HepG2 (cell line): ENCODE results near the gene SSR2. TPM values are rescaled to one million over a fixed set of nuclear protein-coding genes. Genes with fewer than 3 reads are reported as not detected.

Experiments used
- CCDC6 ChIP-seq: sonication (generic); formaldehyde crosslinking; IDR thresholded peaks from 2 replicates; pipeline ENCODE4 v1.8.1; 2022; ENCODE audit warnings: mild to moderate bottlenecking, missing genetic modification reagents, moderate library complexity
- FOSL2 ChIP-seq: sonication (generic); formaldehyde crosslinking; IDR thresholded peaks from 2 replicates; pipeline ENCODE4 v1.4.0; 2020; ENCODE audit warnings: missing genetic modification reagents
- FOXC1 ChIP-seq: sonication (generic); formaldehyde crosslinking; IDR thresholded peaks from 2 replicates; pipeline ENCODE4 v1.8.0; 2022; ENCODE audit warnings: mild to moderate bottlenecking, missing genetic modification reagents, borderline replicate concordance
- HNRNPK ChIP-seq: fragments of 200-400 bp; formaldehyde crosslinking; IDR thresholded peaks from 2 replicates; pipeline ENCODE4 v1.6.1; 2018; ENCODE audit warnings: low read length, low read depth, moderate library complexity, mild to moderate bottlenecking; ENCODE audit not compliant: poor library complexity, severe bottlenecking
- NONO ChIP-seq, 2 experiments: fragments of 450-650 bp in 1 of 2; sonication (generic) in 1 of 2; formaldehyde crosslinking in 1 of 2; IDR thresholded peaks in 1 of 2; conservative IDR thresholded peaks in 1 of 2; 2 replicates each; pipeline versions ENCODE4 v1.6.1 to v1.8.0; 2017 to 2022; ENCODE audit warnings: mild to moderate bottlenecking in 1 of 2, missing genetic modification reagents in 1 of 2, moderate library complexity in 1 of 2
- SALL2 ChIP-seq: sonication (generic); formaldehyde crosslinking; IDR thresholded peaks from 2 replicates; pipeline ENCODE4 v1.8.1; 2023; ENCODE audit warnings: mild to moderate bottlenecking, missing genetic modification reagents, inconsistent platforms
- SP140L ChIP-seq: sonication (generic); formaldehyde crosslinking; IDR thresholded peaks from 2 replicates; pipeline ENCODE4 v1.4.0; 2020; ENCODE audit warnings: missing genetic modification reagents, borderline replicate concordance
- TARDBP ChIP-seq: sonication (generic); formaldehyde crosslinking; IDR thresholded peaks from 2 replicates; pipeline ENCODE4 v1.8.0; 2022; ENCODE audit warnings: mild to moderate bottlenecking, missing genetic modification reagents
- TGIF2 ChIP-seq: IDR thresholded peaks from 2 replicates; pipeline ENCODE4 v1.6.1; 2016; ENCODE audit warnings: control low read depth, missing compliant biosample characterization
- YY1 ChIP-seq: IDR thresholded peaks from 2 replicates; pipeline ENCODE4 v1.6.1; 2011; ENCODE audit warnings: low read length, low read depth, moderate library complexity, mild to moderate bottlenecking; ENCODE audit not compliant: insufficient read depth, insufficient replicate concordance
- ZNF264 ChIP-seq: sonication (generic); formaldehyde crosslinking; IDR thresholded peaks from 2 replicates; pipeline ENCODE4 v1.4.0; 2020; ENCODE audit warnings: missing genetic modification reagents
- ZNF430 ChIP-seq: sonication (generic); formaldehyde crosslinking; IDR thresholded peaks from 2 replicates; pipeline ENCODE4 v1.9.0; 2021; ENCODE audit warnings: mild to moderate bottlenecking, missing genetic modification reagents
- ZNF605 ChIP-seq: sonication (generic); formaldehyde crosslinking; IDR thresholded peaks from 2 replicates; pipeline ENCODE4 v1.8.0; 2022; ENCODE audit warnings: mild to moderate bottlenecking, missing genetic modification reagents
- polyA plus RNA-seq, 8 experiments: library from polyadenylated mRNA; depleted of rRNA in 3 of 8; stranded (reverse) in 7 of 8; unstranded in 1 of 8; fragments of >200 nt; fragmentation: Illumina TruSeq in 4 of 8; extraction: Trizol in 4 of 8; gene quantifications; 2 replicates each; pipeline versions ENCODE4 v1.2.1 to v1.2.3, GENCODE V29; 2011 to 2016; ENCODE audit warnings: low read depth in 4 of 8, missing spikeins in 1 of 8, mixed read lengths in 1 of 8; ENCODE audit not compliant: insufficient read depth in 1 of 8
- total RNA-seq, 5 experiments: library from RNA; depleted of rRNA; stranded (reverse); fragments of >200 nt; fragmentation: Illumina TruSeq; extraction: Trizol; gene quantifications; 2 replicates each; pipeline ENCODE4 v1.2.3, GENCODE V29; 2016; ENCODE audit warnings: low read depth in 1 of 5
- TF ChIP-seq, protein P1 (sequence below): IDR thresholded peaks from 2 replicates; pipeline ENCODE4 v1.6.1; 2016; ENCODE audit warnings: low read depth, missing genetic modification reagents, missing compliant biosample characterization
- TF ChIP-seq, protein P2 (sequence below): sonication (generic); formaldehyde crosslinking; IDR thresholded peaks from 2 replicates; pipeline ENCODE4 v1.8.1; 2023; ENCODE audit warnings: mild to moderate bottlenecking, missing genetic modification reagents, borderline replicate concordance
- TF ChIP-seq, protein P3 (sequence below): sonication (generic); formaldehyde crosslinking; conservative IDR thresholded peaks from 2 replicates; pipeline ENCODE4 v1.8.0; 2022; ENCODE audit warnings: mild to moderate bottlenecking, moderate library complexity, missing genetic modification reagents
- TF ChIP-seq, protein P4 (sequence below): sonication (generic); formaldehyde crosslinking; IDR thresholded peaks from 2 replicates; pipeline ENCODE4 v1.5.1; 2020; ENCODE audit warnings: missing genetic modification reagents, mild to moderate bottlenecking, borderline replicate concordance
- TF ChIP-seq, protein P5 (sequence below): sonication (generic); formaldehyde crosslinking; IDR thresholded peaks from 2 replicates; pipeline ENCODE4 v1.8.1; 2023; ENCODE audit warnings: mild to moderate bottlenecking, moderate library complexity, missing genetic modification reagents

The SSR2 gene
- total and polyA plus RNA-seq, 2 of the 13 experiments (the other 11 are each of a cell fraction or from before 2014, with no cell fraction given): 284 to 461 TPM

DNA sequence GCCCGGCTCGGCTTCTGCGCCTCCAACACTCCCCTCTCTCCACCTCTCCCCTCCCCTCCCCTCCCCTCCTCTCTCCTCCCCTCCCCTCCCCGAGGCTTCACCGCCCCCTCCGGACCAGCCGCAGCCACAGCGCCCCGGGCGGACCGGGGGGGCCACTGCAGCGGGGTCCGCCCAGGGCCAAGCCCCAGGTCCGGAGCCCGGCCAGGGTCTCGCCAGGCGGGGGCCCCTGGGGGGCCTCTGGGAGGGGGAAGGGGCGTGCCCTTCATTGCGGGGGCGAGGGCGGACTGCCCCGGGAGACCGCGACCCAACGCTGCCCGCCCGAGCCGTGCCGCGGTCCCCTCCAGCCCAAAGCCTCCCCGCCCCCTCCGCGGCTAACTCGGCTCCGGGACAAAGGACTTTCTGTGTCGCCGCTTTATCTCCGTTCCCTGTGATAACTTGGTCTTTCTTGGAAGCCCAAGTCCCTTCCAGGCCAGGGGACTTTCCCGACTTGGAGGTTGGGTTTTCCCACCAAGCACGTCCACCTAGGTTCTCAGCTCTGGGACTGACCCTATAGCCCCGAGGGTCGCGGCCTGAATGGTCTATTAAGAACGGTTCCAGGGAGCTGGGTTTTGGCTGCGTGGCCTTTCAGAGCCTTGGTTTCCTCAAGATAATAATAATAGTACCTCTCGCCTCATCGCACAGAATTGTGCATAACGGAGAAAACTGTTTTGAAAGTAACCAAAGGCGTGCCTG, 33.2 kb upstream of the SSR2 start, which contains the start of gene UBQLN4 (continued):
- TF ChIP-seq HNRNPK (peak; percentile 78), CCDC6 (CRISPR knock-in tag) (0 out of 2 replicates have a peak, but pooled peaks have one; percentile 29), TGIF2 (no peak; the same call in 1 of the 2 replicates), ZNF605 (peak; percentile 57; the same call in 1 of the 2 replicates), SP140L (CRISPR knock-in tag) (no peak), ZNF430 (CRISPR knock-in tag) (peak; percentile 75), FOXC1 (peak; percentile 73; the same call in 1 of the 2 replicates), SALL2 (CRISPR knock-in tag) (no peak), YY1 (peak; percentile 61), FOSL2 (no peak), TARDBP (CRISPR knock-in tag) (no peak), NONO (IDR thresholded peaks at IDR 0.05) (no peak), NONO (CRISPR knock-in tag; conservative IDR thresholded peaks at IDR 0.05) (no peak), ZNF264 (CRISPR knock-in tag) (no peak)
- TF ChIP-seq, protein P1, sequence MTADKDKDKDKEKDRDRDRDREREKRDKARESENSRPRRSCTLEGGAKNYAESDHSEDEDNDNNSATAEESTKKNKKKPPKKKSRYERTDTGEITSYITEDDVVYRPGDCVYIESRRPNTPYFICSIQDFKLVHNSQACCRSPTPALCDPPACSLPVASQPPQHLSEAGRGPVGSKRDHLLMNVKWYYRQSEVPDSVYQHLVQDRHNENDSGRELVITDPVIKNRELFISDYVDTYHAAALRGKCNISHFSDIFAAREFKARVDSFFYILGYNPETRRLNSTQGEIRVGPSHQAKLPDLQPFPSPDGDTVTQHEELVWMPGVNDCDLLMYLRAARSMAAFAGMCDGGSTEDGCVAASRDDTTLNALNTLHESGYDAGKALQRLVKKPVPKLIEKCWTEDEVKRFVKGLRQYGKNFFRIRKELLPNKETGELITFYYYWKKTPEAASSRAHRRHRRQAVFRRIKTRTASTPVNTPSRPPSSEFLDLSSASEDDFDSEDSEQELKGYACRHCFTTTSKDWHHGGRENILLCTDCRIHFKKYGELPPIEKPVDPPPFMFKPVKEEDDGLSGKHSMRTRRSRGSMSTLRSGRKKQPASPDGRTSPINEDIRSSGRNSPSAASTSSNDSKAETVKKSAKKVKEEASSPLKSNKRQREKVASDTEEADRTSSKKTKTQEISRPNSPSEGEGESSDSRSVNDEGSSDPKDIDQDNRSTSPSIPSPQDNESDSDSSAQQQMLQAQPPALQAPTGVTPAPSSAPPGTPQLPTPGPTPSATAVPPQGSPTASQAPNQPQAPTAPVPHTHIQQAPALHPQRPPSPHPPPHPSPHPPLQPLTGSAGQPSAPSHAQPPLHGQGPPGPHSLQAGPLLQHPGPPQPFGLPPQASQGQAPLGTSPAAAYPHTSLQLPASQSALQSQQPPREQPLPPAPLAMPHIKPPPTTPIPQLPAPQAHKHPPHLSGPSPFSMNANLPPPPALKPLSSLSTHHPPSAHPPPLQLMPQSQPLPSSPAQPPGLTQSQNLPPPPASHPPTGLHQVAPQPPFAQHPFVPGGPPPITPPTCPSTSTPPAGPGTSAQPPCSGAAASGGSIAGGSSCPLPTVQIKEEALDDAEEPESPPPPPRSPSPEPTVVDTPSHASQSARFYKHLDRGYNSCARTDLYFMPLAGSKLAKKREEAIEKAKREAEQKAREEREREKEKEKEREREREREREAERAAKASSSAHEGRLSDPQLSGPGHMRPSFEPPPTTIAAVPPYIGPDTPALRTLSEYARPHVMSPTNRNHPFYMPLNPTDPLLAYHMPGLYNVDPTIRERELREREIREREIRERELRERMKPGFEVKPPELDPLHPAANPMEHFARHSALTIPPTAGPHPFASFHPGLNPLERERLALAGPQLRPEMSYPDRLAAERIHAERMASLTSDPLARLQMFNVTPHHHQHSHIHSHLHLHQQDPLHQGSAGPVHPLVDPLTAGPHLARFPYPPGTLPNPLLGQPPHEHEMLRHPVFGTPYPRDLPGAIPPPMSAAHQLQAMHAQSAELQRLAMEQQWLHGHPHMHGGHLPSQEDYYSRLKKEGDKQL (CRISPR knock-in tag): peak; percentile 18; the same call in 1 of the 2 replicates
- TF ChIP-seq, protein P2, sequence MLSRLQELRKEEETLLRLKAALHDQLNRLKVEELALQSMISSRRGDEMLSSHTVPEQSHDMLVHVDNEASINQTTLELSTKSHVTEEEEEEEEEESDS: no peak
- TF ChIP-seq, protein P3, sequence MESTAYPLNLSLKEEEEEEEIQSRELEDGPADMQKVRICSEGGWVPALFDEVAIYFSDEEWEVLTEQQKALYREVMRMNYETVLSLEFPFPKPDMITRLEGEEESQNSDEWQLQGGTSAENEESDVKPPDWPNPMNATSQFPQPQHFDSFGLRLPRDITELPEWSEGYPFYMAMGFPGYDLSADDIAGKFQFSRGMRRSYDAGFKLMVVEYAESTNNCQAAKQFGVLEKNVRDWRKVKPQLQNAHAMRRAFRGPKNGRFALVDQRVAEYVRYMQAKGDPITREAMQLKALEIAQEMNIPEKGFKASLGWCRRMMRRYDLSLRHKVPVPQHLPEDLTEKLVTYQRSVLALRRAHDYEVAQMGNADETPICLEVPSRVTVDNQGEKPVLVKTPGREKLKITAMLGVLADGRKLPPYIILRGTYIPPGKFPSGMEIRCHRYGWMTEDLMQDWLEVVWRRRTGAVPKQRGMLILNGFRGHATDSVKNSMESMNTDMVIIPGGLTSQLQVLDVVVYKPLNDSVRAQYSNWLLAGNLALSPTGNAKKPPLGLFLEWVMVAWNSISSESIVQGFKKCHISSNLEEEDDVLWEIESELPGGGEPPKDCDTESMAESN (CRISPR knock-in tag): peak; percentile 46; the same call in 1 of the 2 replicates
- TF ChIP-seq, protein P4, sequence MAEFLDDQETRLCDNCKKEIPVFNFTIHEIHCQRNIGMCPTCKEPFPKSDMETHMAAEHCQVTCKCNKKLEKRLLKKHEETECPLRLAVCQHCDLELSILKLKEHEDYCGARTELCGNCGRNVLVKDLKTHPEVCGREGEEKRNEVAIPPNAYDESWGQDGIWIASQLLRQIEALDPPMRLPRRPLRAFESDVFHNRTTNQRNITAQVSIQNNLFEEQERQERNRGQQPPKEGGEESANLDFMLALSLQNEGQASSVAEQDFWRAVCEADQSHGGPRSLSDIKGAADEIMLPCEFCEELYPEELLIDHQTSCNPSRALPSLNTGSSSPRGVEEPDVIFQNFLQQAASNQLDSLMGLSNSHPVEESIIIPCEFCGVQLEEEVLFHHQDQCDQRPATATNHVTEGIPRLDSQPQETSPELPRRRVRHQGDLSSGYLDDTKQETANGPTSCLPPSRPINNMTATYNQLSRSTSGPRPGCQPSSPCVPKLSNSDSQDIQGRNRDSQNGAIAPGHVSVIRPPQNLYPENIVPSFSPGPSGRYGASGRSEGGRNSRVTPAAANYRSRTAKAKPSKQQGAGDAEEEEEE (CRISPR knock-in tag): no peak
- TF ChIP-seq, protein P5, sequence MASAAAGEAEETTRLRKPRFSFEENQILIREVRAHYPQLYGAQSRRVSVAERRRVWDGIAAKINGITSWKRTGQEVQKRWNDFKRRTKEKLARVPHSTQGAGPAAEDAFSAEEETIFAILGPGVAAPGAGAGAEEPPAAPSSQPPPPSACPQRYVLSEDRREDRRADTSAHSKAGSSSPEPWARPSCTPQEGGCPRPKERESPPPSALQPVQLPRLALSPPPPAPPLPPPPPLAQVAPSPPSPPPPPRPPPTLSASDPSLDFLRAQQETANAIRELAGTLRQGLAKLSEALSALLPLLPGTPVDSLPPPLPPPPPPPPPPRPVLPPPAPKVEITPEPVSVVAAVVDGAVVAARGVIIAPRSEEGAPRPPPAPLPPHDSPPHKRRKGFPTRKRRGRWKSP (CRISPR knock-in tag): peak; percentile 35; the same call in 1 of the 2 replicates
